Coronary artery (tissue), 2 donors: ENCODE data around the gene MMP1.

Experiments used
- DNase-seq: peaks from one replicate; pipeline ENCODE4 v3.0.0-alpha.2; 2017; ENCODE audit warnings: low spot score
- H3K27ac ChIP-seq, 2 donors: fragments of 200-600 bp; sonication (generic); one replicate each; pipeline ENCODE4 v1.5.1; 2016 to 2019
- H3K4me3 ChIP-seq: fragments of 200-600 bp; sonication (generic); 2 replicates; pipeline ENCODE4 v1.5.1; 2016; ENCODE audit warnings: mild to moderate bottlenecking, moderate library complexity
- TF ChIP-seq, protein P1 (sequence below): fragments of 200-600 bp; sonication (generic); IDR thresholded peaks from one replicate; pipeline ENCODE4 v1.5.1; 2019; ENCODE audit warnings: antibody characterized with exemption

The MMP1 gene

DNA sequence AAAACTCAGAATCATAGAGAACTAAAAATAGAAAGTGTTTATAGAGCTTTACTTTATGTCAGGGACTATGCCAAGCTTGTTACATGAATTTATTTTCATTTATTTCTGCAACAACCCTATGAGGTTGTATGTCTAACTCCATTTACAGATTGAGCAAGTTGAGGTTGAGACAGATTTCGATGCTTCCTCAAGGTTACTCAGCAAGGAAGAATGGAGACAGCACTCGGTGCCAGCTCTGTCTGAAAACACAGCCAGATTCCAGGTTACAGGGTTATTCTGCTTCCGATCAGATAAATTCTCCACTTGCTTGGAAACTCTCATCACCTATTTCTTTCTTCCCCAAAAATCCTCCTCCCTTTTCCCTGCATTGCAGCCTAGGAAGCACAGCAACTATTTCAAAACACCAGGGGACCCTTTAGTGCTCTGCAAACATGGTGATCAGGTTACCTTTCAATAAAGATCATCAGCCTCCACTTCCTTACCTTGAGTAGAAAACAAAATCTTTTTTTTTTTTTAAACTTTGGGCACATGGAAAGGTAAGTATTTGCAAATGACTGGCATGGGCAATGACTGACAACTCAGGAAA lies 38.4 kb upstream of the MMP1 start:
- Histone ChIP-seq H3K27ac (no peak overlapping the region), H3K4me3 (no peak overlapping the region)
- no peak for DNase-seq
- TF ChIP-seq, protein P1, sequence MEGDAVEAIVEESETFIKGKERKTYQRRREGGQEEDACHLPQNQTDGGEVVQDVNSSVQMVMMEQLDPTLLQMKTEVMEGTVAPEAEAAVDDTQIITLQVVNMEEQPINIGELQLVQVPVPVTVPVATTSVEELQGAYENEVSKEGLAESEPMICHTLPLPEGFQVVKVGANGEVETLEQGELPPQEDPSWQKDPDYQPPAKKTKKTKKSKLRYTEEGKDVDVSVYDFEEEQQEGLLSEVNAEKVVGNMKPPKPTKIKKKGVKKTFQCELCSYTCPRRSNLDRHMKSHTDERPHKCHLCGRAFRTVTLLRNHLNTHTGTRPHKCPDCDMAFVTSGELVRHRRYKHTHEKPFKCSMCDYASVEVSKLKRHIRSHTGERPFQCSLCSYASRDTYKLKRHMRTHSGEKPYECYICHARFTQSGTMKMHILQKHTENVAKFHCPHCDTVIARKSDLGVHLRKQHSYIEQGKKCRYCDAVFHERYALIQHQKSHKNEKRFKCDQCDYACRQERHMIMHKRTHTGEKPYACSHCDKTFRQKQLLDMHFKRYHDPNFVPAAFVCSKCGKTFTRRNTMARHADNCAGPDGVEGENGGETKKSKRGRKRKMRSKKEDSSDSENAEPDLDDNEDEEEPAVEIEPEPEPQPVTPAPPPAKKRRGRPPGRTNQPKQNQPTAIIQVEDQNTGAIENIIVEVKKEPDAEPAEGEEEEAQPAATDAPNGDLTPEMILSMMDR: no peak

DNA sequence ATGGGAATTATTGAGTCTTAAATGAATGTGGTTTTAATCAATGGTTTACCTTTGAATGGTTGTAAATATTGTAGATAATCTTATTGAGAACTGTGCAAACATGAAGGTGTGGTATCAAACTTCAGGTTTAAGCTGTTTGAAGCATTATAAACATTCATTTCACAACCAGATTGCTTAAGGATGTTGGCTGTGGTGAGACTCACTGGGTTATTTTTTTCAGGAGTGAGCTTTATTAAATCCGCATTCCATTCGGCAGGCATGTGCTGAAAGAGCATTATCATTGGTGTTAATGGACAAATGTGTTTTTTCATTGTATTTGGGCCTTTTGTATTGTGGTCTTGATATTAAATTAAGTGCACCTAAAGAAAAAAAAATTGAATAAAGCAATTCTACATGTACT lies 35.8 kb upstream of the MMP1 start:
- no peak overlapping the region for H3K4me3 ChIP-seq
- no peak overlapping the region for H3K27ac ChIP-seq
- DNase-seq: no peak
- TF ChIP-seq, protein P1: no peak

DNA sequence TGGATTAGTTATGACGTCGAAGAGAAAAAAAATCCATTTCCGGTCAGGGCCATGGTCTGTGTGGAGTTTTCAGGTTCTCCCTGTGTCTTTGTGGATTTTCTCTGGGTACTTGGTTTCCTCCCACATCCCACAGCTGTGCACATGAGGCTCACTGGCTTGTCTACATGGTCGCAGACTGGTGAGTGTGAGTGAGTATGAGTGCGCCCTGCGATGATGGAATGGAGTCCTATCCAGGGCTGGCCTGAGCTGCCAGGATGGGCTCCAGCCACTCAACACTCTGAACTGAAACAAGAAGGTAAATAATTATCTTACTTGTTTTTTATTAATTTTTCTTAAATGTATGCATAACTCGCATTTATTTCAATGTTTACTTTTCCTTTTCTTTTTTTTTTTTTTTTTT lies 34.7 kb upstream of the MMP1 start:
- DNase-seq: no peak
- TF ChIP-seq, protein P1: no peak
- Histone ChIP-seq H3K27ac (no peak overlapping the region), H3K4me3 (no peak overlapping the region)

DNA sequence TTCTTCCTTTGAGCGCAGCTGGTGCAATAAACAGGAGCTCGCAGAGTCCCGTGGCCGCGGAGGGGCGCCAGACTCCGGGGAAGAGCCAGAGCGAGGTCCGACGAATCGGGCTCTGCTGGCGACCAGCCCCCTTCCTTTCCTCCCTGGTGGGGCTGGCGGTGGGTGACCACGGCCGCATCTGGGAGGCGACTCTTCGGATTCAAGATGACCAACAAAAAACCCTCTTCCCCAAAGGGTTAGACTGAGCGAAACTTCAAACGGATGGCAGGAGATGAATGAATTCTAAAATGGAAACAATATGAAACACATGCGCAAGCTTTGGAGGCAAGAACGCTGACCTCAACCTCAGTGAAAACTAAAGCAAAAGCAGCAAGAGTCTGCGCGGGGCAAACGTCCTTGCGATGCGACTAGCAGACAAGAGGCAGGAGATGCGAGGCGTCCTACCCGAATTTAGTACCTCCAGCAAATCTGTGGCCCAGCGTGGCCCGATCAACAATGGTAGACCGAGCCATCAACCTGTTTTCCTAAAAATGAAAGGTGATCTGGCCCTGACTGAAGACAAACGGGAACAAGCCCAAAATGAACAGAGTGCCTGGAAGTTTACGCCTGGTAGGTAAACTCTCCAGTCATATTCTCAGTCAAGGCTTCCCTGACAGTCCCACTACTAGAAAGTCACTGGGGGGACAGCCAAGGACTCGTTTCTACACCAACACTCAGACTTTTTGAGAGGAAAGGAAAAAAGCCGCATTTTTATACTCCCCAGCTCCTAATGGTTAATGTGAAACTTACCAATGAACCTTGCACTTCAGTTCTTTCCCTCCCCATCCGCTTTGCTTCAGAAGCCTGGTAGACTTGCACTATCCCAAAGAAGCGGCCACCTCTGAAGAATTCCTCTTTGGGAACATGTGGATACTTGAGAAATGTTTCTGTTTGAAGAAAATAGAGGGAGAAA lies 33.8 kb upstream of the MMP1 start:
- DNase-seq: no peak
- Histone ChIP-seq H3K4me3 (no peak overlapping the region), H3K27ac (no peak overlapping the region)
- TF ChIP-seq, protein P1: no peak

DNA sequence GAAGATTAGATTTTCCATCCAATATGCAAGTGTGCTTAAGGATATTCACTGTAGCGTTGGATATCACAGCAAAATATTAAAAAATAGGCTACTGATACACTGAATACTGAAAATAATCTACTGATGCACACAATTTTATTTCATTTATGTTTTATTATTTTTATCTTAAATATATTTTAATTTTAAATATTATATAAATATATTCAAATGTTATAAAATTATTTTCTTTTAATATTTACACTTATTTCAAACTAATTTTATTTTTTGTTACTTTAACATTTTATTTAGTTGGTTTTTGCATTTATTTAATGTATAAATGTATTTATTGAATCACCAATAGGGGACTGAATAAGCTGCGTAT lies 33.1 kb upstream of the MMP1 start:
- TF ChIP-seq, protein P1: no peak
- no peak for DNase-seq

DNA sequence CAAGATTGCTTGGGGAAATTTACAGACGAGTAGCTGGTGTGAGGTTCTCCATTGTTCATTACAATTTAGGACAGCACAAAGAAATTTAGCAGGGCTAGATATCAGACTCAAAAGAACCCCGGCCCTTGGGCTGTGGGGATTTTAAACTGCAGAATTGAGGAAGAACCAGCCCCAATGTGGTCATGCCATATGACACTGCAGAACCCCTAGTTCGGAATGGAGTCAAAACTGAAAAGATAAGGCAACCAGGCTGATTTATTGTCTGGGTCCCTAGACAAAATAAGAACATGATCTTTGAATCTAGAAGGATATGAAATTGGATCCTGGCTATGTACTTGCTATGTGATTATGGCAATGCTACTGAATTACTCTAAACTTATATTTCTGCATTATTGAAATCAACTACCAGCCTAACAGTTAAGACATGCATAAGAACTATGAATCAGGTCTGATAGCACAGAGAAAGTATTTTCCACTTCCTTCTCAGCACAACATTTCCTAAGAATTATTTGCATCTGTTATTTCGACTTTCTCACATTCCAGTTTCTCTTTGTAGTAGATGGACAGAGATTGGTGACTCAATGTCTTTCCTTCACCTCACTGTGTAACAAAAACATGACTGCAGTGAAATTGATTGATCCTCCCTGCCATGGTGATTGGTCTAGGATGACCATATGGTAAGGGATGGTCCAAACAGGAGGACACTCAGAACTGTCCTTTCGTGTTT lies 32.2 kb upstream of the MMP1 start:
- TF ChIP-seq, protein P1: no peak
- DNase-seq: no peak
- Histone ChIP-seq H3K27ac (no peak overlapping the region), H3K4me3 (no peak overlapping the region)

More for the DNA sequence above, 33.1 kb upstream of the MMP1 start:
- Histone ChIP-seq H3K27ac (no peak overlapping the region), H3K4me3 (no peak overlapping the region)
